ENCODE measurements around the gene ZBTB8OS. TPM values are rescaled to one million over a fixed set of nuclear protein-coding genes. Genes with fewer than 3 reads are reported as not detected.
A peak's percentile ranks its signal among the peaks of the same experiment; 100 is the strongest.

The ZBTB8OS gene
- total RNA-seq, 4 donors from 2014 or later, result 2.6 to 37.2 (median 13.9) TPM

GRCh38 chr1:32618673-32619221, 31.6 kb downstream of the ZBTB8OS start:
- Histone ChIP-seq H3K27ac (no peak overlapping the region), H3K4me1 (no peaks in the 10 kb centered on the region), H3K9me3 (no peaks in the 10 kb centered on the region), H3K4me3 (no peak overlapping the region), H3K27me3 (no peaks in the 10 kb centered on the region), H3K36me3 (no peaks in the 10 kb centered on the region)
- no peak for DNase-seq
- intact Hi-C loops (cut with DNase I; ENCODE audit: low total_unique reads), result no loop called here
- TF ChIP-seq, protein P1, sequence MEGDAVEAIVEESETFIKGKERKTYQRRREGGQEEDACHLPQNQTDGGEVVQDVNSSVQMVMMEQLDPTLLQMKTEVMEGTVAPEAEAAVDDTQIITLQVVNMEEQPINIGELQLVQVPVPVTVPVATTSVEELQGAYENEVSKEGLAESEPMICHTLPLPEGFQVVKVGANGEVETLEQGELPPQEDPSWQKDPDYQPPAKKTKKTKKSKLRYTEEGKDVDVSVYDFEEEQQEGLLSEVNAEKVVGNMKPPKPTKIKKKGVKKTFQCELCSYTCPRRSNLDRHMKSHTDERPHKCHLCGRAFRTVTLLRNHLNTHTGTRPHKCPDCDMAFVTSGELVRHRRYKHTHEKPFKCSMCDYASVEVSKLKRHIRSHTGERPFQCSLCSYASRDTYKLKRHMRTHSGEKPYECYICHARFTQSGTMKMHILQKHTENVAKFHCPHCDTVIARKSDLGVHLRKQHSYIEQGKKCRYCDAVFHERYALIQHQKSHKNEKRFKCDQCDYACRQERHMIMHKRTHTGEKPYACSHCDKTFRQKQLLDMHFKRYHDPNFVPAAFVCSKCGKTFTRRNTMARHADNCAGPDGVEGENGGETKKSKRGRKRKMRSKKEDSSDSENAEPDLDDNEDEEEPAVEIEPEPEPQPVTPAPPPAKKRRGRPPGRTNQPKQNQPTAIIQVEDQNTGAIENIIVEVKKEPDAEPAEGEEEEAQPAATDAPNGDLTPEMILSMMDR (IDR thresholded peaks at IDR 0.05), result no peak
- no peak for TF ChIP-seq POLR2A (IDR thresholded peaks at IDR 0.05)

GRCh38 chr1:32613472-32613871, 36.9 kb downstream of the ZBTB8OS start:
- no peak overlapping the region for H3K4me3 ChIP-seq
- intact Hi-C loops (cut with DNase I; ENCODE audit: low total_unique reads), result no loop called here
- DNase-seq, result no peak
- no peak for TF ChIP-seq POLR2A (IDR thresholded peaks at IDR 0.05)
- TF ChIP-seq, protein P1 (IDR thresholded peaks at IDR 0.05), result no peak
- no peaks in the 10 kb centered on the region for H3K27me3 ChIP-seq
- no peaks in the 10 kb centered on the region for H3K36me3 ChIP-seq
- H3K9me3 ChIP-seq, result no peaks in the 10 kb centered on the region
- H3K4me1 ChIP-seq, result no peaks in the 10 kb centered on the region
- H3K27ac ChIP-seq, result no peak overlapping the region

GRCh38 chr1:32612189-32612881, 38.0 kb downstream of the ZBTB8OS start:
- Histone ChIP-seq H3K4me1 (no peaks in the 10 kb centered on the region), H3K36me3 (no peaks in the 10 kb centered on the region), H3K4me3 (peak overlapping the region; percentile 27 to 36), H3K9me3 (no peaks in the 10 kb centered on the region), H3K27ac (no peak overlapping the region), H3K27me3 (no peaks in the 10 kb centered on the region)
- intact Hi-C loops (cut with DNase I; ENCODE audit: low total_unique reads), result no loop called here
- DNase-seq, result peak; percentile 59 to 65
- TF ChIP-seq, protein P1 (IDR thresholded peaks at IDR 0.05), result peak; percentile 23 to 41 (median 32)
- TF ChIP-seq POLR2A (IDR thresholded peaks at IDR 0.05), result peak in 1 of 2 donors; percentile 26

- TF ChIP-seq POLR2A (IDR thresholded peaks at IDR 0.05), result no peak
- TF ChIP-seq, protein P1 (IDR thresholded peaks at IDR 0.05), result no peak
- intact Hi-C loops (cut with DNase I; ENCODE audit: low total_unique reads), result no loop called here
Measured at GRCh38 chr1:32611859-32612188, 38.5 kb downstream of the ZBTB8OS start.

GRCh38 chr1:32609180-32609579, 41.2 kb downstream of the ZBTB8OS start:
- no peaks in the 10 kb centered on the region for H3K9me3 ChIP-seq
- intact Hi-C loops (cut with DNase I; ENCODE audit: low total_unique reads), result no loop called here
- H3K4me3 ChIP-seq, result no peak overlapping the region
- no peaks in the 10 kb centered on the region for H3K36me3 ChIP-seq
- H3K4me1 ChIP-seq, result no peaks in the 10 kb centered on the region
- no peak overlapping the region for H3K27ac ChIP-seq
- no peak for DNase-seq
- no peaks in the 10 kb centered on the region for H3K27me3 ChIP-seq
- TF ChIP-seq POLR2A (IDR thresholded peaks at IDR 0.05), result no peak
- TF ChIP-seq, protein P1 (IDR thresholded peaks at IDR 0.05), result no peak

More at GRCh38 chr1:32611859-32612188, 38.5 kb downstream of the ZBTB8OS start:
- no peaks in the 10 kb centered on the region for H3K4me1 ChIP-seq
- no peaks in the 10 kb centered on the region for H3K27me3 ChIP-seq
- no peak for DNase-seq
- no peaks in the 10 kb centered on the region for H3K9me3 ChIP-seq
- peak overlapping the region; percentile 27 to 36 for H3K4me3 ChIP-seq
- no peak overlapping the region for H3K27ac ChIP-seq
- no peaks in the 10 kb centered on the region for H3K36me3 ChIP-seq

All from uterus (tissue), 4 donors.